Keratinocyte (primary cell): ENCODE measurements around the gene LRRC70.

Experiments used
- CTCF ChIP-seq, 3 experiments: IDR thresholded peaks in 1 of 3; conservative IDR thresholded peaks in 1 of 3; optimal IDR thresholded peaks in 1 of 3; 2 replicates in 2 of 3; 3 replicates in 1 of 3; pipeline versions ENCODE3 to v1.5.1; 2011; ENCODE audit warnings: low read length in 3 of 3, mild to moderate bottlenecking in 3 of 3, moderate library complexity in 2 of 3, control low read depth in 1 of 3, inconsistent platforms in 1 of 3; ENCODE audit not compliant: insufficient read depth in 2 of 3; ENCODE audit errors: extremely low read depth in 1 of 3
- EZH2 ChIP-seq: IDR thresholded peaks from one replicate; pipeline ENCODE4 v1.6.1; 2012; ENCODE audit warnings: inconsistent platforms, mild to moderate bottlenecking, low read length, moderate library complexity

- no peak for TF ChIP-seq CTCF (optimal IDR thresholded peaks at IDR 0.05 in 1 of 3, IDR thresholded peaks at IDR 0.05 in 1 of 3, conservative IDR thresholded peaks at IDR 0.05 in 1 of 3; ENCODE audit: extremely low read depth in 1 of 3, insufficient read depth in 2 of 3, low read length in 3 of 3)
- TF ChIP-seq EZH2 = no peak
Observed at GRCh38 chr5:62607615-62608014, 29.0 kb downstream of the LRRC70 start.
